ENCODE data around the gene AUTS2. TPM values are rescaled to one million over a fixed set of nuclear protein-coding genes. Genes with fewer than 3 reads are reported as not detected.

Gene AUTS2
- total RNA-seq, 1 donor from 2014 or later = 53.0 TPM

GRCh38 chr7:70094831-70095230, 496.6 kb downstream of the AUTS2 start:
- intact Hi-C loops (cut with DNase I) = no loop called here
- Histone ChIP-seq H3K27ac (no peak overlapping the region), H3K4me1 (peaks cover 20% of the 10 kb centered on the region), H3K27me3 (no peaks in the 10 kb centered on the region), H3K36me3 (no peaks in the 10 kb centered on the region), H3K4me3 (no peak overlapping the region), H3K9me3 (no peaks in the 10 kb centered on the region)
- TF ChIP-seq CTCF (IDR thresholded peaks at IDR 0.05) (no peak), POLR2A (IDR thresholded peaks at IDR 0.05) (no peak), POLR2AphosphoS5 (IDR thresholded peaks at IDR 0.05; ENCODE audit: insufficient read depth in 1 of 2, low read depth in 1 of 2) (no peak)
- no peak for DNase-seq (ENCODE audit: extremely low spot score in 2 of 2)

GRCh38 chr7:70097645-70098044, 499.4 kb downstream of the AUTS2 start:
- Histone ChIP-seq H3K27ac (no peak overlapping the region), H3K9me3 (no peaks in the 10 kb centered on the region), H3K36me3 (no peaks in the 10 kb centered on the region), H3K4me3 (no peak overlapping the region), H3K4me1 (peaks cover 8% of the 10 kb centered on the region), H3K27me3 (no peaks in the 10 kb centered on the region)
- no peak for TF ChIP-seq POLR2A (IDR thresholded peaks at IDR 0.05)
- TF ChIP-seq POLR2AphosphoS5 (IDR thresholded peaks at IDR 0.05; ENCODE audit: insufficient read depth in 1 of 2, low read depth in 1 of 2) = no peak
- no peak for TF ChIP-seq CTCF (IDR thresholded peaks at IDR 0.05)
- DNase-seq (ENCODE audit: extremely low spot score in 2 of 2) = no peak
- intact Hi-C loops (cut with DNase I) = no loop called here

GRCh38 chr7:70098133-70098561, 499.9 kb downstream of the AUTS2 start:
- H3K27ac ChIP-seq = no peak overlapping the region
- TF ChIP-seq POLR2A (IDR thresholded peaks at IDR 0.05) = no peak
- no peak for TF ChIP-seq CTCF (IDR thresholded peaks at IDR 0.05)
- no peak for TF ChIP-seq POLR2AphosphoS5 (IDR thresholded peaks at IDR 0.05; ENCODE audit: insufficient read depth in 1 of 2, low read depth in 1 of 2)
- no peak for DNase-seq (ENCODE audit: extremely low spot score in 2 of 2)
- H3K9me3 ChIP-seq = no peaks in the 10 kb centered on the region
- H3K27me3 ChIP-seq = no peaks in the 10 kb centered on the region
- intact Hi-C loops (cut with DNase I) = no loop called here
- H3K4me3 ChIP-seq = no peak overlapping the region
- peaks cover 6% of the 10 kb centered on the region for H3K4me1 ChIP-seq
- H3K36me3 ChIP-seq = no peaks in the 10 kb centered on the region

- no peaks in the 10 kb centered on the region for H3K9me3 ChIP-seq
- intact Hi-C loops (cut with DNase I) = no loop called here
- H3K36me3 ChIP-seq = no peaks in the 10 kb centered on the region
- DNase-seq (ENCODE audit: extremely low spot score in 2 of 2) = no peak
- H3K4me1 ChIP-seq = peaks cover 6% of the 10 kb centered on the region
- no peak overlapping the region for H3K4me3 ChIP-seq
- TF ChIP-seq CTCF (IDR thresholded peaks at IDR 0.05) (no peak), POLR2AphosphoS5 (IDR thresholded peaks at IDR 0.05; ENCODE audit: insufficient read depth in 1 of 2, low read depth in 1 of 2) (no peak), POLR2A (IDR thresholded peaks at IDR 0.05) (no peak)
- no peak overlapping the region for H3K27ac ChIP-seq
- H3K27me3 ChIP-seq = no peaks in the 10 kb centered on the region
Observed at GRCh38 chr7:70098905-70099672, 500.8 kb downstream of the AUTS2 start.

- intact Hi-C loops (cut with DNase I) = no loop called here
- no peaks in the 10 kb centered on the region for H3K4me1 ChIP-seq
- TF ChIP-seq POLR2AphosphoS5 (IDR thresholded peaks at IDR 0.05; ENCODE audit: insufficient read depth in 1 of 2, low read depth in 1 of 2) = no peak
- TF ChIP-seq POLR2A (IDR thresholded peaks at IDR 0.05) = no peak
- no peak for TF ChIP-seq CTCF (IDR thresholded peaks at IDR 0.05)
- no peak overlapping the region for H3K4me3 ChIP-seq
- DNase-seq (ENCODE audit: extremely low spot score in 2 of 2) = no peak
- H3K9me3 ChIP-seq = no peaks in the 10 kb centered on the region
- no peak overlapping the region for H3K27ac ChIP-seq
- H3K36me3 ChIP-seq = no peaks in the 10 kb centered on the region
- H3K27me3 ChIP-seq = no peaks in the 10 kb centered on the region
Observed at GRCh38 chr7:70104243-70104642, 506.0 kb downstream of the AUTS2 start.

Data from vagina (tissue), 2 donors.